Vagina (tissue), 2 donors: ENCODE results near the gene C12orf76. TPM values are rescaled to one million over a fixed set of nuclear protein-coding genes. Genes with fewer than 3 reads are reported as not detected.
"Not testable (repeated sequence)": the region's sequence is repeated elsewhere in the genome, so short reads cannot be mapped to it uniquely, and the experiment has no call there.

Source experiments
- DNase-seq, 2 donors: peaks; one replicate each; pipeline ENCODE4 v3.0.0-alpha.2; 2017; ENCODE audit errors: extremely low spot score in 2 of 2
- H3K27ac ChIP-seq: fragments of 200-600 bp; sonication (generic); one replicate; pipeline ENCODE4 v1.5.1; 2019
- H3K27me3 ChIP-seq: fragments of 200-600 bp; sonication (generic); one replicate; pipeline ENCODE4 v1.5.1; 2019
- H3K36me3 ChIP-seq, 2 donors: fragments of 200-600 bp; sonication (generic); one replicate each; pipeline ENCODE4 v1.5.1; 2017 to 2019
- H3K4me1 ChIP-seq: fragments of 200-600 bp; sonication (generic); one replicate; pipeline ENCODE4 v1.5.1; 2019
- H3K4me3 ChIP-seq, 2 donors: fragments of 200-600 bp; sonication (generic); 1 replicate in 1 of 2; 2 replicates in 1 of 2; pipeline ENCODE4 v1.5.1; 2016 to 2019
- H3K9me3 ChIP-seq: fragments of 200-600 bp; sonication (generic); one replicate; pipeline ENCODE4 v1.5.1; 2019
- CTCF ChIP-seq, 3 experiments: fragments of 450-650 bp in 2 of 3; fragments of 200-600 bp in 1 of 3; sonication (generic) in 1 of 3; IDR thresholded peaks; one replicate each; pipeline ENCODE4 v1.5.1; 2017 to 2019; ENCODE audit warnings: antibody characterized with exemption in 3 of 3, mild to moderate bottlenecking in 2 of 3, moderate library complexity in 2 of 3
- POLR2A ChIP-seq, 2 donors: fragments of 450-650 bp; IDR thresholded peaks; one replicate each; pipeline ENCODE4 v1.6.1; 2017; ENCODE audit warnings: antibody characterized with exemption in 2 of 2, mild to moderate bottlenecking in 2 of 2, moderate library complexity in 2 of 2
- POLR2AphosphoS5 ChIP-seq, 2 donors: sonication (generic); formaldehyde crosslinking; IDR thresholded peaks; one replicate each; pipeline ENCODE4 v1.9.0; 2017; ENCODE audit warnings: antibody characterized with exemption in 2 of 2, mild to moderate bottlenecking in 2 of 2, low read depth in 1 of 2; ENCODE audit not compliant: insufficient read depth in 1 of 2
- intact Hi-C: fragments of 100-400 bp; cut with DNase I; formaldehyde crosslinking; loops from one replicate; pipeline ENCODE4 v1.15.1; 2023
- total RNA-seq: library from RNA; depleted of rRNA; stranded (reverse); fragments of >200 nt; gene quantifications from one replicate; pipeline ENCODE4 v1.2.3, GENCODE V29; 2016

The C12orf76 gene
- total RNA-seq, 1 donor from 2014 or later, result 7.6 TPM

- Histone ChIP-seq H3K4me1 (no peaks in the 10 kb centered on the region), H3K36me3 (no peaks in the 10 kb centered on the region), H3K4me3 (no peak overlapping the region), H3K27ac (no peak overlapping the region), H3K27me3 (no peaks in the 10 kb centered on the region), H3K9me3 (no peaks in the 10 kb centered on the region)
- no peak for TF ChIP-seq POLR2AphosphoS5 (IDR thresholded peaks at IDR 0.05; ENCODE audit: insufficient read depth in 1 of 2, low read depth in 1 of 2)
- no peak for TF ChIP-seq CTCF (IDR thresholded peaks at IDR 0.05)
- no peak for TF ChIP-seq POLR2A (IDR thresholded peaks at IDR 0.05)
- intact Hi-C loops, result no loop called here
- no peak for DNase-seq
These were observed 10.7 kb upstream of the C12orf76 start for GRCh38 chr12:110058875-110059615.

GRCh38 chr12:110056643-110057042 is 8.3 kb upstream of the C12orf76 start:
- H3K4me1 ChIP-seq, H3K36me3 ChIP-seq, H3K9me3 ChIP-seq, intact Hi-C loops, H3K4me3 ChIP-seq, H3K27ac ChIP-seq, H3K27me3 ChIP-seq, DNase-seq: not testable (repeated sequence)

GRCh38 chr12:110055375-110056352 is 7.3 kb upstream of the C12orf76 start:
- H3K27me3 ChIP-seq, H3K27ac ChIP-seq, H3K4me1 ChIP-seq, H3K4me3 ChIP-seq, H3K9me3 ChIP-seq, intact Hi-C loops, H3K36me3 ChIP-seq, DNase-seq: not testable (repeated sequence)

- H3K27ac ChIP-seq, result no peak overlapping the region
- no peaks in the 10 kb centered on the region for H3K36me3 ChIP-seq
- peaks cover 27% of the 10 kb centered on the region for H3K4me1 ChIP-seq
- H3K4me3 ChIP-seq, result no peak overlapping the region
- no peaks in the 10 kb centered on the region for H3K27me3 ChIP-seq
- no peak for TF ChIP-seq CTCF (IDR thresholded peaks at IDR 0.05)
- no peak for TF ChIP-seq POLR2AphosphoS5 (IDR thresholded peaks at IDR 0.05; ENCODE audit: insufficient read depth in 1 of 2, low read depth in 1 of 2)
- TF ChIP-seq POLR2A (IDR thresholded peaks at IDR 0.05), result no peak
- DNase-seq, result no peak
- intact Hi-C loops, result no loop called here
- H3K9me3 ChIP-seq, result no peaks in the 10 kb centered on the region
These were observed 2.6 kb upstream of the C12orf76 start for GRCh38 chr12:110050927-110051326.

GRCh38 chr12:110049666-110050065 is 1.3 kb upstream of the C12orf76 start:
- H3K36me3 ChIP-seq, DNase-seq, H3K9me3 ChIP-seq, H3K27ac ChIP-seq, H3K4me3 ChIP-seq, intact Hi-C loops, H3K27me3 ChIP-seq: not testable (repeated sequence)
- H3K4me1 ChIP-seq, result peaks cover 27% of the 10 kb centered on the region

- H3K27me3 ChIP-seq, H3K27ac ChIP-seq, H3K9me3 ChIP-seq, H3K36me3 ChIP-seq, DNase-seq, intact Hi-C loops: not testable (repeated sequence)
- peak overlapping the region; percentile 93 to 95 for H3K4me3 ChIP-seq
- H3K4me1 ChIP-seq, result peaks cover 27% of the 10 kb centered on the region
These were observed 712 bp upstream of the C12orf76 start for GRCh38 chr12:110049034-110049433.
